GM12878 (cell line): Measurements from ENCODE around the gene SPATA25. TPM values are rescaled to one million over a fixed set of nuclear protein-coding genes. Genes with fewer than 3 reads are reported as not detected.

Experiments
- ATAC-seq: fragments of 200-7000 bp; cut with Tn5 transposase; 3 replicates; pipeline ENCODE4 v1.9.1; 2020; ENCODE audit warnings: mild to moderate bottlenecking, moderate library complexity
- BruUV-seq: library from RNA; stranded (reverse); fragments of 400-500 nt; replicated peaks from 2 replicates; lab custom pipeline; 2021; lab: Mats Ljungman, UMichigan
- CTCF ChIA-PET: fragments of 300-600 bp; sonication (Branson Sonifier 250); formaldehyde crosslinking; extraction: SDS; loops from one replicate; lab custom pipeline; 2021; ENCODE audit warnings: inconsistent platforms; lab: Yijun Ruan, JAX
- POLR2A ChIA-PET: fragments of 350-600 bp; formaldehyde crosslinking; extraction: SDS; loops from one replicate; lab custom pipeline; 2021; ENCODE audit warnings: inconsistent platforms; lab: Charles Lee
- RAD21 ChIA-PET: fragments of 300-600 bp; sonication (Branson Sonifier 250); formaldehyde crosslinking; loops from one replicate; lab custom pipeline; 2023; ENCODE audit warnings: antibody characterized with exemption; ENCODE audit not compliant: unreplicated experiment; lab: Charles Lee
- SMC1A ChIA-PET: fragments of 300-600 bp; sonication (Branson Sonifier 250); formaldehyde crosslinking; loops from one replicate; lab custom pipeline; 2023; ENCODE audit not compliant: unreplicated experiment, uncharacterized antibody; lab: Charles Lee
- DNase-seq: peaks from one replicate; pipeline ENCODE4 v3.0.0-alpha.2; 2011; ENCODE audit warnings: low read depth, low spot score
- FAIRE-seq: peaks from 3 replicates; lab custom pipeline; 2011; peaks lifted over from hg19 to GRCh38; lab: Jason Lieb, UNC
- H2AFZ ChIP-seq: 2 replicates; pipeline ENCODE4 v1.6.0; 2011; ENCODE audit warnings: low read depth, low read length, control low read depth; ENCODE audit not compliant: control insufficient read depth
- H3K27ac ChIP-seq: 2 replicates; pipeline ENCODE4 v1.5.1; 2011; ENCODE audit warnings: control low read depth; ENCODE audit not compliant: control insufficient read depth, insufficient read depth
- H3K27me3 ChIP-seq, 2 experiments: replicated peaks in 1 of 2; 2 replicates each; pipeline versions ENCODE4 v1.6.0 to v1.6.1; 2011; ENCODE audit warnings: low read length in 1 of 2; ENCODE audit not compliant: control insufficient read depth in 2 of 2, insufficient read depth in 2 of 2
- H3K36me3 ChIP-seq, 2 experiments: 2 replicates each; pipeline ENCODE4 v1.5.1; 2011; ENCODE audit warnings: low read length in 1 of 2; ENCODE audit not compliant: control insufficient read depth in 2 of 2, insufficient read depth in 2 of 2
- H3K4me1 ChIP-seq: 2 replicates; pipeline ENCODE4 v1.6.1; 2011; ENCODE audit warnings: mild to moderate bottlenecking, low read length, moderate library complexity, mixed read lengths; ENCODE audit not compliant: control insufficient read depth, insufficient read depth
- H3K4me2 ChIP-seq: 2 replicates; pipeline ENCODE4 v1.6.0; 2011; ENCODE audit warnings: control low read depth; ENCODE audit not compliant: control insufficient read depth, insufficient read depth
- H3K4me3 ChIP-seq: fragments of 200-600 bp; sonication (generic); 2 replicates; pipeline ENCODE4 v1.5.1; 2016
- H3K79me2 ChIP-seq: 2 replicates; pipeline ENCODE4 v1.6.0; 2011; ENCODE audit warnings: low read length; ENCODE audit not compliant: control insufficient read depth, insufficient read depth
- H3K9ac ChIP-seq: 2 replicates; pipeline ENCODE4 v1.8.0; 2011; ENCODE audit warnings: low read length, control low read depth, mixed read lengths; ENCODE audit not compliant: control insufficient read depth, insufficient read depth
- H3K9me3 ChIP-seq: replicated peaks from 3 replicates; pipeline ENCODE4 v1.5.1; 2011; ENCODE audit warnings: mild to moderate bottlenecking, low read length; ENCODE audit not compliant: control insufficient read depth, insufficient read depth
- H4K20me1 ChIP-seq: 2 replicates; pipeline ENCODE4 v1.6.0; 2011; ENCODE audit not compliant: control insufficient read depth, insufficient read depth
- BCL11A ChIP-seq: IDR thresholded peaks from 2 replicates; pipeline ENCODE4 v1.6.1; 2011; ENCODE audit warnings: low read depth, low read length
- CHD4 ChIP-seq: fragments of 200-600 bp; sonication (generic); IDR thresholded peaks from 2 replicates; pipeline ENCODE4 v1.6.1; 2016; ENCODE audit warnings: mild to moderate bottlenecking
- EZH2 ChIP-seq: IDR thresholded peaks from 2 replicates; pipeline ENCODE4 v1.6.1; 2012; ENCODE audit warnings: low read depth, mild to moderate bottlenecking, control low read depth, inconsistent platforms, low read length, borderline replicate concordance; ENCODE audit not compliant: control insufficient read depth
- FOXM1 ChIP-seq: IDR thresholded peaks from 2 replicates; pipeline ENCODE4 v1.6.1; 2012; ENCODE audit warnings: low read depth, mild to moderate bottlenecking, inconsistent platforms, low read length, moderate library complexity
- GABPA ChIP-seq: IDR thresholded peaks from 2 replicates; pipeline ENCODE4 v1.6.1; 2014; ENCODE audit warnings: antibody characterized with exemption, low read depth, mild to moderate bottlenecking, inconsistent platforms
- HDAC2 ChIP-seq: fragments of 200-600 bp; sonication (generic); IDR thresholded peaks from 2 replicates; pipeline ENCODE4 v1.6.1; 2017
- KDM1A ChIP-seq: fragments of 200-600 bp; sonication (generic); IDR thresholded peaks from 2 replicates; pipeline ENCODE4 v1.6.1; 2016; ENCODE audit warnings: borderline replicate concordance
- NFYA ChIP-seq: IDR thresholded peaks from 2 replicates; pipeline ENCODE4 v1.6.1; 2011; ENCODE audit warnings: low read depth, mild to moderate bottlenecking, low read length, improper control_type of control experiment, borderline replicate concordance
- POLR2AphosphoS5 ChIP-seq: IDR thresholded peaks from 2 replicates; pipeline ENCODE4 v1.6.1; 2011; ENCODE audit warnings: mild to moderate bottlenecking, low read length, inconsistent platforms
- RBBP5 ChIP-seq: fragments of 200-600 bp; sonication (generic); conservative IDR thresholded peaks from 2 replicates; pipeline ENCODE4 v1.6.1; 2016
- SKIL ChIP-seq: fragments of 450-650 bp; IDR thresholded peaks from 2 replicates; pipeline ENCODE4 v1.6.1; 2017; ENCODE audit warnings: mild to moderate bottlenecking, low read depth, inconsistent platforms; ENCODE audit not compliant: poor library complexity, severe bottlenecking
- SRF ChIP-seq, 2 experiments: IDR thresholded peaks; 2 replicates each; pipeline ENCODE4 v1.6.1; 2011; ENCODE audit warnings: low read depth in 2 of 2, low read length in 2 of 2, mild to moderate bottlenecking in 1 of 2, moderate library complexity in 1 of 2
- TBL1XR1 ChIP-seq: IDR thresholded peaks from 2 replicates; pipeline ENCODE4 v1.6.1; 2012; ENCODE audit warnings: low read depth, low read length, improper control_type of control experiment
- ZNF24 ChIP-seq: fragments of 450-650 bp; IDR thresholded peaks from 2 replicates; pipeline ENCODE4 v1.6.1; 2017; ENCODE audit warnings: antibody characterized with exemption, mild to moderate bottlenecking
- WGBS: methylation state at CpG from one replicate; pipeline ENCODE4 v1.1.6; 2016; ENCODE audit warnings: low lambda C conversion rate; ENCODE audit not compliant: insufficient replicate concordance, insufficient coverage; ENCODE audit errors: missing lambda C conversion rate; 5-methylcytosine and 5-hydroxymethylcytosine counted together
- in situ Hi-C: fragments of 300-500 bp; cut with MboI; formaldehyde crosslinking; loops from 9 replicates; pipeline ENCODE4 v1.14.3; 2018; ENCODE audit warnings: mixed read lengths
- intact Hi-C: fragments of 100-400 bp; cut with micrococcal nuclease; formaldehyde crosslinking; loops from one replicate; pipeline ENCODE4 v1.14.2; 2022; ENCODE audit not compliant: unreplicated experiment
- polyA plus RNA-seq, 11 experiments: library from polyadenylated mRNA; depleted of rRNA in 4 of 11; unstranded in 6 of 11; stranded (reverse) in 5 of 11; fragments of >200 nt; fragmentation: Nextera tagmentation in 4 of 11; fragmentation: Illumina TruSeq in 1 of 11; extraction: Ambion mirVana in 4 of 11; extraction: Trizol in 1 of 11; gene quantifications; 1 replicate in 1 of 11; 2 replicates in 10 of 11; pipeline versions ENCODE4 v1.2.1 to v1.2.3, GENCODE V29; 2011 to 2016; ENCODE audit warnings: inconsistent platforms in 2 of 11, missing spikeins in 2 of 11, low read depth in 1 of 11
- total RNA-seq, 4 experiments: library from RNA; depleted of rRNA in 3 of 4; stranded (reverse); fragments of >200 nt in 3 of 4; fragmentation: Illumina TruSeq in 1 of 4; extraction: Trizol in 1 of 4; gene quantifications; 2 replicates each; pipeline versions ENCODE4 v1.2.1 to v1.2.3, GENCODE V29; 2013 to 2021
- TF ChIP-seq, protein P1 (sequence below): fragments of 450-650 bp; formaldehyde crosslinking; IDR thresholded peaks from 2 replicates; pipeline ENCODE4 v1.4.0; 2022; ENCODE audit warnings: mild to moderate bottlenecking, moderate library complexity
- TF ChIP-seq, protein P2 (sequence below): IDR thresholded peaks from 2 replicates; pipeline ENCODE4 v1.6.1; 2011; ENCODE audit warnings: mild to moderate bottlenecking, low read depth, low read length, moderate library complexity; ENCODE audit not compliant: insufficient replicate concordance
- TF ChIP-seq, protein P3 (sequence below): IDR thresholded peaks from 2 replicates; pipeline ENCODE4 v1.6.1; 2012; ENCODE audit warnings: low read length, inconsistent platforms

Gene SPATA25
- total and polyA plus RNA-seq, 10 of the 15 experiments (the other 5 are each of a cell fraction or from before 2014, with no cell fraction given), result 0.28 to 2.9 (median 1.3) TPM; not detected in 3

DNA sequence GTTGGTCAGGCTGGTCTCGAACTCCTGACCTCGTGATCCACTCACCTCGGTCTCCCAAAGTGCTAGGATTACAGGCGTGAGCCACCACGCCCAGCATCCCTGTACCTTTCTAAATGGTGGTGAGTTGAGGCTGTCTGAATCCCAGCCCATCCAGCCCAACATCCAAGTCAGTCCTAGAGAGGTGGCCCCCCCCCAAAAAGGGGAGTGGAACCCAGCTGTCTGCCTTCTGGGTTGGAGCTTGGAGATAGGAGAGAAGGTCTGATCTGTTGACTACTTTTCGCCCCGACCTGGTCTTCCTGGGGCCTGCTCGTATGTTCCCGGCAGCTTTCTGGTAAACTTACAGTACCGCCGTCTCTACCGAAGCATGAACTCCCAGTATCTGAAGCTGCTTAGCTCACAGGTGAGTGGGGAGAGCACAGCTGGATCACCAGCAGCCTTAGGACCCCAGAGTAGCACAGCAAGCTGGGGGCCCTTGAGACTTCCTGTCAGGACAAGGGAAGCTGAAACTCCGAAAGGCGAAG lies 9.3 kb upstream of the SPATA25 start:
- ATAC-seq, result no peak
- H3K4me2 ChIP-seq, result no peak overlapping the region
- peaks cover 15% of the 10 kb centered on the region for H3K4me1 ChIP-seq
- DNase-seq, result no peak
- no peaks in the 10 kb centered on the region for H3K79me2 ChIP-seq
- in situ Hi-C loops (no loop called here), intact Hi-C loops (no loop called here)
- no peaks in the 10 kb centered on the region for H4K20me1 ChIP-seq
- no peak for FAIRE-seq
- H2AFZ ChIP-seq, result no peak overlapping the region
- WGBS, result 87% methylated on average over 12 of the region's 14 CpGs
- no peaks in the 10 kb centered on the region for H3K27me3 ChIP-seq
- POLR2A ChIA-PET, result interaction anchor here (1.1 kb wide), 1 partner anchor 13 kb away, joined by 3 read pairs; no protein-coding TSS in a partner anchor
- no peaks in the 10 kb centered on the region for H3K9me3 ChIP-seq
- H3K27ac ChIP-seq, result no peak overlapping the region
- H3K9ac ChIP-seq, result no peak overlapping the region
- peaks cover 0 to 4% of the 10 kb centered on the region in 2 experiments; a peak in 2 of 4 replicates for H3K36me3 ChIP-seq
- SMC1A ChIA-PET, result no interaction called here
- no peak overlapping the region for H3K4me3 ChIP-seq
- RAD21 ChIA-PET, result no interaction called here
- BruUV-seq, result no TSS peak
- CTCF ChIA-PET, result interaction anchor here (0.6 kb wide), 1 partner anchor 36 kb away, joined by 3 read pairs; no protein-coding TSS in a partner anchor
- TF ChIP-seq POLR2AphosphoS5 (no peak), CHD4 (no peak), RBBP5 (no peak), GABPA (no peak), SRF (IDR thresholded peaks at IDR 0.05; ENCODE audit: low read depth in 2 of 2, low read length in 2 of 2) (no peak), FOXM1 (no peak), TBL1XR1 (no peak), BCL11A (no peak), EZH2 (no peak), SKIL (no peak), HDAC2 (no peak), ZNF24 (no peak), KDM1A (no peak), NFYA (no peak)
- TF ChIP-seq, protein P1, sequence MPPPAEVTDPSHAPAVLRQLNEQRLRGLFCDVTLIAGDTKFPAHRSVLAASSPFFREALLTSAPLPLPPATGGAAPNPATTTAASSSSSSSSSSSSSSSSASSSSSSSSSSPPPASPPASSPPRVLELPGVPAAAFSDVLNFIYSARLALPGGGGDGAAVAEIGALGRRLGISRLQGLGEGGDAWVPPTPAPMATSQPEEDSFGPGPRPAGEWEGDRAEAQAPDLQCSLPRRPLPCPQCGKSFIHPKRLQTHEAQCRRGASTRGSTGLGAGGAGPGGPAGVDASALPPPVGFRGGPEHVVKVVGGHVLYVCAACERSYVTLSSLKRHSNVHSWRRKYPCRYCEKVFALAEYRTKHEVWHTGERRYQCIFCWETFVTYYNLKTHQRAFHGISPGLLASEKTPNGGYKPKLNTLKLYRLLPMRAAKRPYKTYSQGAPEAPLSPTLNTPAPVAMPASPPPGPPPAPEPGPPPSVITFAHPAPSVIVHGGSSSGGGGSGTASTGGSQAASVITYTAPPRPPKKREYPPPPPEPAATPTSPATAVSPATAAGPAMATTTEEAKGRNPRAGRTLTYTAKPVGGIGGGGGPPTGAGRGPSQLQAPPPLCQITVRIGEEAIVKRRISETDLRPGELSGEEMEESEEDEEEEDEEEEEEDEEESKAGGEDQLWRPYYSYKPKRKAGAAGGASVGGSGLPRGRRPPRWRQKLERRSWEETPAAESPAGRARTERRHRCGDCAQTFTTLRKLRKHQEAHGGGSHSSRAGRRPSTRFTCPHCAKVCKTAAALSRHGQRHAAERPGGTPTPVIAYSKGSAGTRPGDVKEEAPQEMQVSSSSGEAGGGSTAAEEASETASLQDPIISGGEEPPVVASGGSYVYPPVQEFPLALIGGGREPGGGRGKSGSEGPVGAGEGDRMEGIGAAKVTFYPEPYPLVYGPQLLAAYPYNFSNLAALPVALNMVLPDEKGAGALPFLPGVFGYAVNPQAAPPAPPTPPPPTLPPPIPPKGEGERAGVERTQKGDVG, result no peak
- TF ChIP-seq, protein P2, sequence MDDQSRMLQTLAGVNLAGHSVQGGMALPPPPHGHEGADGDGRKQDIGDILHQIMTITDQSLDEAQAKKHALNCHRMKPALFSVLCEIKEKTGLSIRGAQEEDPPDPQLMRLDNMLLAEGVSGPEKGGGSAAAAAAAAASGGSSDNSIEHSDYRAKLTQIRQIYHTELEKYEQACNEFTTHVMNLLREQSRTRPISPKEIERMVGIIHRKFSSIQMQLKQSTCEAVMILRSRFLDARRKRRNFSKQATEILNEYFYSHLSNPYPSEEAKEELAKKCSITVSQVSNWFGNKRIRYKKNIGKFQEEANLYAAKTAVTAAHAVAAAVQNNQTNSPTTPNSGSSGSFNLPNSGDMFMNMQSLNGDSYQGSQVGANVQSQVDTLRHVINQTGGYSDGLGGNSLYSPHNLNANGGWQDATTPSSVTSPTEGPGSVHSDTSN, result no peak
- TF ChIP-seq, protein P3, sequence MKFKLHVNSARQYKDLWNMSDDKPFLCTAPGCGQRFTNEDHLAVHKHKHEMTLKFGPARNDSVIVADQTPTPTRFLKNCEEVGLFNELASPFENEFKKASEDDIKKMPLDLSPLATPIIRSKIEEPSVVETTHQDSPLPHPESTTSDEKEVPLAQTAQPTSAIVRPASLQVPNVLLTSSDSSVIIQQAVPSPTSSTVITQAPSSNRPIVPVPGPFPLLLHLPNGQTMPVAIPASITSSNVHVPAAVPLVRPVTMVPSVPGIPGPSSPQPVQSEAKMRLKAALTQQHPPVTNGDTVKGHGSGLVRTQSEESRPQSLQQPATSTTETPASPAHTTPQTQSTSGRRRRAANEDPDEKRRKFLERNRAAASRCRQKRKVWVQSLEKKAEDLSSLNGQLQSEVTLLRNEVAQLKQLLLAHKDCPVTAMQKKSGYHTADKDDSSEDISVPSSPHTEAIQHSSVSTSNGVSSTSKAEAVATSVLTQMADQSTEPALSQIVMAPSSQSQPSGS, result no peak
